A673 (cell line): Measurements from ENCODE around the gene RPP25L. TPM values are rescaled to one million over a fixed set of nuclear protein-coding genes. Genes with fewer than 3 reads are reported as not detected.
A peak's percentile ranks its signal among the peaks of the same experiment; 100 is the strongest.

Experiments
- BruUV-seq: library from RNA; stranded (reverse); fragments of 400-500 nt; replicated peaks from 2 replicates; lab custom pipeline; 2021; lab: Mats Ljungman, UMichigan
- CTCF ChIA-PET: fragments of 300-600 bp; sonication (Branson Sonifier 250); formaldehyde crosslinking; loops from one replicate; lab custom pipeline; 2022; ENCODE audit warnings: antibody characterized with exemption; lab: Charles Lee
- POLR2A ChIA-PET: fragments of 300-600 bp; sonication (Branson Sonifier 250); formaldehyde crosslinking; loops from one replicate; lab custom pipeline; 2022; ENCODE audit warnings: antibody characterized with exemption; ENCODE audit not compliant: low non-redundant PET; lab: Charles Lee
- DNase-seq: peaks from one replicate; pipeline ENCODE4 v3.0.0-alpha.2; 2015; ENCODE audit warnings: low spot score
- H3K27ac ChIP-seq: fragments of 200-600 bp; sonication (generic); 2 replicates; pipeline ENCODE4 v1.5.1; 2016; ENCODE audit warnings: mixed run types, low read depth, mild to moderate bottlenecking, mixed read lengths, antibody characterized with exemption, low read length; ENCODE audit not compliant: poor library complexity, severe bottlenecking
- H3K27me3 ChIP-seq: fragments of 200-600 bp; sonication (generic); replicated peaks from 2 replicates; pipeline ENCODE4 v1.6.1; 2017; ENCODE audit warnings: mixed run types, low read depth, mild to moderate bottlenecking, mixed read lengths, antibody characterized with exemption, low read length; ENCODE audit not compliant: insufficient read depth, poor library complexity
- H3K36me3 ChIP-seq: fragments of 200-600 bp; sonication (generic); 2 replicates; pipeline ENCODE4 v1.6.1; 2016; ENCODE audit warnings: mixed run types, mild to moderate bottlenecking, mixed read lengths, antibody characterized with exemption, low read length; ENCODE audit not compliant: insufficient read depth, poor library complexity, severe bottlenecking
- H3K4me1 ChIP-seq: fragments of 200-600 bp; sonication (generic); 2 replicates; pipeline ENCODE4 v1.6.1; 2017; ENCODE audit warnings: mixed run types, mild to moderate bottlenecking, mixed read lengths, antibody characterized with exemption, low read length; ENCODE audit not compliant: insufficient read depth, poor library complexity, severe bottlenecking
- H3K4me3 ChIP-seq: fragments of 200-600 bp; sonication (generic); 2 replicates; pipeline ENCODE4 v1.5.1; 2016; ENCODE audit warnings: low read depth, mixed run types, mild to moderate bottlenecking, mixed read lengths, low read length; ENCODE audit not compliant: poor library complexity, severe bottlenecking
- H3K9me3 ChIP-seq: fragments of 200-600 bp; sonication (generic); 2 replicates; pipeline ENCODE4 v1.6.1; 2016; ENCODE audit warnings: mixed run types, low read depth, mild to moderate bottlenecking, mixed read lengths, antibody characterized with exemption, low read length; ENCODE audit not compliant: poor library complexity, severe bottlenecking
- EZH2 ChIP-seq: fragments of 200-600 bp; sonication (generic); IDR thresholded peaks from 2 replicates; pipeline ENCODE4 v1.6.1; 2017; ENCODE audit warnings: borderline replicate concordance, low read depth, mild to moderate bottlenecking, mixed read lengths, antibody characterized with exemption, low read length; ENCODE audit not compliant: poor library complexity, severe bottlenecking
- intact Hi-C: fragments of 100-400 bp; cut with micrococcal nuclease; formaldehyde crosslinking; loops from one replicate; pipeline ENCODE4 v1.10.0; 2022; ENCODE audit not compliant: unreplicated experiment
- total RNA-seq: library from RNA; stranded (reverse); gene quantifications from 2 replicates; pipeline ENCODE4 v1.2.3, GENCODE V29; 2021
- TF ChIP-seq, protein P1 (sequence below): fragments of 300-800, 200-600 bp; sonication (generic); conservative IDR thresholded peaks from 2 replicates; pipeline ENCODE4 v1.5.1; 2017; ENCODE audit warnings: low read depth, mild to moderate bottlenecking, antibody characterized with exemption, low read length, moderate library complexity, mixed read lengths

Gene RPP25L
- total RNA-seq, 1 experiment from 2014 or later, result 19.7 TPM

DNA sequence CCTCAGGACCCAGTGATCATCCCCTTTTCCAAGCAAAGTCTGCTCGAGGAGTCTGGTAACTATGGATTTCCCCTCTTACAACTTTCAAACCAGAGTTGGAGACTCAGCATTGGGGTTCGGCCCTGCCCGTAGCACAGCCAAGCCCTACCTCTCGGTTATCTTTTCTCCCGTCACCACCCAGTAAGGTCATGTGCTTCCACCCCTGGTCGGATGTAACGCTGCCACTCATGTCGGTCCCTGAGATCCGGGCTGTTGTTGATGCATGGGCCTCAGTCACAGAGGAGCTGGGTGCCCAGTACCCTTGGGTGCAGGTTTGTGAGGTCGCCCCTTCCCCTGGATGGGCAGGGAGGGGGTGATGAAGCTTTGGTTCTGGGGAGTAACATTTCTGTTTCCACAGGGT lies 35.8 kb upstream of the RPP25L start:
- ChIA-PET CTCF (no interaction called here), POLR2A (no interaction called here)
- Histone ChIP-seq H3K27me3 (no peaks in the 10 kb centered on the region), H3K9me3 (no peaks in the 10 kb centered on the region), H3K27ac (no peak overlapping the region), H3K36me3 (peaks cover 17% of the 10 kb centered on the region), H3K4me1 (peaks cover 8% of the 10 kb centered on the region), H3K4me3 (peak overlapping the region; percentile 89)
- no peak for TF ChIP-seq EZH2
- TF ChIP-seq, protein P1, sequence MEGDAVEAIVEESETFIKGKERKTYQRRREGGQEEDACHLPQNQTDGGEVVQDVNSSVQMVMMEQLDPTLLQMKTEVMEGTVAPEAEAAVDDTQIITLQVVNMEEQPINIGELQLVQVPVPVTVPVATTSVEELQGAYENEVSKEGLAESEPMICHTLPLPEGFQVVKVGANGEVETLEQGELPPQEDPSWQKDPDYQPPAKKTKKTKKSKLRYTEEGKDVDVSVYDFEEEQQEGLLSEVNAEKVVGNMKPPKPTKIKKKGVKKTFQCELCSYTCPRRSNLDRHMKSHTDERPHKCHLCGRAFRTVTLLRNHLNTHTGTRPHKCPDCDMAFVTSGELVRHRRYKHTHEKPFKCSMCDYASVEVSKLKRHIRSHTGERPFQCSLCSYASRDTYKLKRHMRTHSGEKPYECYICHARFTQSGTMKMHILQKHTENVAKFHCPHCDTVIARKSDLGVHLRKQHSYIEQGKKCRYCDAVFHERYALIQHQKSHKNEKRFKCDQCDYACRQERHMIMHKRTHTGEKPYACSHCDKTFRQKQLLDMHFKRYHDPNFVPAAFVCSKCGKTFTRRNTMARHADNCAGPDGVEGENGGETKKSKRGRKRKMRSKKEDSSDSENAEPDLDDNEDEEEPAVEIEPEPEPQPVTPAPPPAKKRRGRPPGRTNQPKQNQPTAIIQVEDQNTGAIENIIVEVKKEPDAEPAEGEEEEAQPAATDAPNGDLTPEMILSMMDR, result no peak
- BruUV-seq, result no TSS peak
- DNase-seq, result no peak
- intact Hi-C loops, result no loop called here

DNA sequence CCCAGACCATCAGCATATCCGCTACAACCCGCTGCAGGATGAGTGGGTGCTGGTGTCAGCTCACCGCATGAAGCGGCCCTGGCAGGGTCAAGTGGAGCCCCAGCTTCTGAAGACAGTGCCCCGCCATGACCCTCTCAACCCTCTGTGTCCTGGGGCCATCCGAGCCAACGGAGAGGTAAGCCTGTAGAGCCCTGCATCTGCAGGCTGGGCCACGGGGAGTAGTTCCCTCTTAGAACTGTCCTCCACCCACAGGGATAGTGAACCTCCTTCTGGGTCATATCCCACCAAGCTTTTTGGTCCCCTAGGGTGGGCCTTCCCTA lies 35.1 kb upstream of the RPP25L start:
- ChIA-PET POLR2A (no interaction called here), CTCF (interaction anchor here (0.6 to 1.5 kb wide), 4 partner anchors 13 to 35 kb away, joined by 3 to 6 read pairs (median 4); partner anchors contain the start of genes DCTN3 and RPP25L)
- H3K36me3 ChIP-seq, result peaks cover 17% of the 10 kb centered on the region
- peaks cover 8% of the 10 kb centered on the region for H3K4me1 ChIP-seq
- no peaks in the 10 kb centered on the region for H3K27me3 ChIP-seq
- TF ChIP-seq EZH2, result no peak
- TF ChIP-seq, protein P1, result no peak; the same call in 1 of the 2 replicates
- DNase-seq, result no peak
- intact Hi-C loops, result no loop called here
- H3K9me3 ChIP-seq, result no peaks in the 10 kb centered on the region
- no TSS peak for BruUV-seq
- H3K27ac ChIP-seq, result peak overlapping the region; percentile 77
- H3K4me3 ChIP-seq, result peak overlapping the region; percentile 89

DNA sequence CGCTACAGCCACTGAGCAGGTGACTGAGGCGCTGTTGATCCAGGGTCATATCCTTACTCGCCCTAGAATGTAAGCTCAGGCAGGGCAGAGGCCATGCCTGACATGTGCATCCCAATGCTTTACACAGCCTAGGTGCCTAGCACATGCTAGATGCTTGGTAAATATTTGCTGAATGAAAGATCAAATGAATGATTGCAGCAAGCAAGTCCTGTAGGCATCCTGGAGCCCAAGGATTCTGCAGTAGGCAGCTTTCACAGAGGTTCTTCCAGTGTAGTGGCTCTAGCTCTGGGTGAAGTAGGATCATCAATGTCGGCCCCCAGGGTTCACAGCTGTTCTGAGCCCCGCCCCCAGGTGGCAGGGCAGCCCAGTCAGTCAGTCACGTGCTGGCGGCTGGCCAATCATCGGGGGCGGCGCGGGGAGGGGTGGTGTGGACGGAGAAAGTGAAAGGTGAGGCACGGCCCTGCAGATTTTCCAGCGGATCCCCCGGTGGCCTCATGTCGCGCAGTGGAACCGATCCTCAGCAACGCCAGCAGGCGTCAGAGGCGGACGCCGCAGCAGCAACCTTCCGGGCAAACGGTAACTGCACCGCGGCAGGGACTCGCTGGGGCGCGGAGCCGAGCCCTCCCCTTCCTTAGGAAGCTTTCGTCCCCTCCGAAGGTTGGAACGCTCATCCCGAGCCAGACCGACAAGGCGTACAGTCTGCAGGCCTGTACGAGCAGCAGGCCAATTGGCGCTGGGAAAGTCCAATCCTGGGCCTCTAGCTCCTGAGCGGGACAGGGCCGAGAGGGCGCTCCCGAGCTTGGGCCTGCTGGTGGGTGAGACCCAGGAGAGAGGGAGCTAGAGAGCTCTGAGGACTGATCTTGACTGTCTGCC lies 34.5 kb upstream of the RPP25L start, which contains the start of gene GALT:
Gene GALT (plus strand): TSS at position 465 of the 873 bp plus-strand sequence. CDS start 30 bp downstream, at position 495.
- intact Hi-C loops, result no loop called here
- TF ChIP-seq, protein P1, result peak; percentile 45
- TF ChIP-seq EZH2, result no peak
- no peaks in the 10 kb centered on the region for H3K27me3 ChIP-seq
- H3K9me3 ChIP-seq, result no peaks in the 10 kb centered on the region
- ChIA-PET POLR2A (no interaction called here), CTCF (interaction anchor here (0.6 to 1.5 kb wide), 4 partner anchors 12 to 35 kb away, joined by 3 to 6 read pairs (median 4); partner anchors contain the start of genes DCTN3 and RPP25L)
- H3K4me1 ChIP-seq, result peaks cover 8% of the 10 kb centered on the region
- peak within 1 kb of the TSS; percentile 89 for H3K4me3 ChIP-seq
- H3K27ac ChIP-seq, result peak within 1 kb of the TSS; percentile 77
- peak; percentile 91 for DNase-seq
- TSS peak; percentile 59 for BruUV-seq
- peaks cover 17% of the 10 kb centered on the region for H3K36me3 ChIP-seq
